Pericardium fibroblast (primary cell): ENCODE data around the gene ANO2. TPM values are rescaled to one million over a fixed set of nuclear protein-coding genes. Genes with fewer than 3 reads are reported as not detected.

Experiments
- total RNA-seq: library from RNA; depleted of rRNA; stranded (reverse); fragments of >200 nt; gene quantifications from 2 replicates; pipeline ENCODE4 v1.2.3, GENCODE V29; 2015

Gene ANO2
- total RNA-seq, result 0.26 TPM in 1 of 2 replicates, not detected in the other

GRCh38 chr12:5945071-5946008 lies at the start of gene ANO2:
TSS of gene ANO2 (minus strand) at chr12:5945259. CDS start at chr12:5945217, 42 bp downstream.

Other genes starting within 250 kb of the ANO2 start
- gene VWF, start 179.4 kb upstream of the ANO2 start, total RNA-seq, result 0.35 and 8.8 TPM in 2 replicates